Smooth muscle cell (in vitro differentiated cells): Measurements from ENCODE around the gene JADE1. TPM values are rescaled to one million over a fixed set of nuclear protein-coding genes. Genes with fewer than 3 reads are reported as not detected.

Source experiments
- DNase-seq: peaks from one replicate; lab custom pipeline; 2025; ENCODE audit not compliant: unreplicated experiment; lab: John Stamatoyannopoulos, UW
- H2AFZ ChIP-seq: fragments of 200-600 bp; sonication (generic); 2 replicates; pipeline ENCODE4 v1.6.0; 2016; ENCODE audit warnings: antibody characterized with exemption, low read depth, mild to moderate bottlenecking
- H3F3A ChIP-seq: fragments of 200-600 bp; sonication (generic); 2 replicates; pipeline ENCODE4 v1.6.0; 2017; ENCODE audit warnings: antibody characterized with exemption, low read depth
- H3K27ac ChIP-seq: fragments of 200-600 bp; sonication (generic); 2 replicates; pipeline ENCODE4 v1.5.1; 2016; ENCODE audit warnings: low read depth, mild to moderate bottlenecking
- H3K27me3 ChIP-seq: fragments of 200-600 bp; sonication (generic); 2 replicates; pipeline ENCODE4 v1.6.1; 2016; ENCODE audit warnings: low read depth, mild to moderate bottlenecking
- H3K36me3 ChIP-seq: fragments of 200-600 bp; sonication (generic); 2 replicates; pipeline ENCODE4 v1.5.1; 2016; ENCODE audit warnings: low read depth
- H3K4me1 ChIP-seq: fragments of 200-600 bp; sonication (generic); 2 replicates; pipeline ENCODE4 v1.5.1; 2016; ENCODE audit warnings: low read depth
- H3K4me2 ChIP-seq: fragments of 200-600 bp; sonication (generic); 2 replicates; pipeline ENCODE4 v1.6.0; 2016; ENCODE audit warnings: mild to moderate bottlenecking
- H3K4me3 ChIP-seq: fragments of 200-600 bp; sonication (generic); 2 replicates; pipeline ENCODE4 v1.5.1; 2016; ENCODE audit warnings: mild to moderate bottlenecking
- H3K79me2 ChIP-seq: fragments of 200-600 bp; sonication (generic); 2 replicates; pipeline ENCODE4 v1.6.0; 2016; ENCODE audit warnings: low read depth, mild to moderate bottlenecking
- H3K9ac ChIP-seq: fragments of 200-600 bp; sonication (generic); 2 replicates; pipeline ENCODE4 v1.6.0; 2016; ENCODE audit warnings: low read depth
- H3K9me3 ChIP-seq: fragments of 200-600 bp; sonication (generic); replicated peaks from 2 replicates; pipeline ENCODE4 v1.5.1; 2016; ENCODE audit warnings: low read depth
- H4K20me1 ChIP-seq: fragments of 200-600 bp; sonication (generic); 2 replicates; pipeline ENCODE4 v1.6.0; 2016; ENCODE audit warnings: low read depth
- CTCF ChIP-seq: fragments of 200-600 bp; sonication (generic); IDR thresholded peaks from 2 replicates; pipeline ENCODE4 v1.5.1; 2017; ENCODE audit warnings: borderline replicate concordance, mild to moderate bottlenecking, antibody characterized with exemption; ENCODE audit not compliant: insufficient read depth, poor library complexity, severe bottlenecking
- WGBS: methylation state at CpG from one replicate; pipeline ENCODE4 v1.1.7; 2016; ENCODE audit warnings: low lambda C conversion rate; 5-methylcytosine and 5-hydroxymethylcytosine counted together
- polyA plus RNA-seq: library from polyadenylated mRNA; unstranded; fragments of >200 nt; fragmentation: Nextera tagmentation; extraction: Ambion mirVana; gene quantifications from 2 replicates; pipeline ENCODE4 v1.2.1, GENCODE V29; 2016
- total RNA-seq: library from RNA; depleted of rRNA; stranded (reverse); fragments of >200 nt; gene quantifications from 2 replicates; pipeline ENCODE4 v1.2.3, GENCODE V29; 2014

JADE1 gene
- total and polyA plus RNA-seq, 2 experiments from 2014 or later: 7.4 to 9.8 TPM

- peaks cover 2% of the 10 kb centered on the region for H3K36me3 ChIP-seq
- H3K9me3 ChIP-seq: no peaks in the 10 kb centered on the region
- no peak for TF ChIP-seq CTCF
- H3K79me2 ChIP-seq: no peaks in the 10 kb centered on the region
- H3F3A ChIP-seq: no peaks in the 10 kb centered on the region
- WGBS: 93% methylated on average over 3 of the region's 3 CpGs
- no peak overlapping the region for H3K27ac ChIP-seq
- no peaks in the 10 kb centered on the region for H3K4me1 ChIP-seq
- H2AFZ ChIP-seq: no peak overlapping the region
- H3K4me3 ChIP-seq: no peak overlapping the region
- DNase-seq: no peak
- H4K20me1 ChIP-seq: no peaks in the 10 kb centered on the region
- no peaks in the 10 kb centered on the region for H3K27me3 ChIP-seq
- no peak overlapping the region for H3K9ac ChIP-seq
- H3K4me2 ChIP-seq: no peak overlapping the region
These were observed 112.5 kb downstream of the JADE1 start for GRCh38 chr4:128921954-128922353.
